Measurements from ENCODE around the gene GPC5. TPM values are rescaled to one million over a fixed set of nuclear protein-coding genes. Genes with fewer than 3 reads are reported as not detected.
"Not testable (repeated sequence)": the region's sequence is repeated elsewhere in the genome, so short reads cannot be mapped to it uniquely, and the experiment has no call there.

GPC5 gene
- total RNA-seq, 1 experiment from 2014 or later: 14.2 TPM

DNA sequence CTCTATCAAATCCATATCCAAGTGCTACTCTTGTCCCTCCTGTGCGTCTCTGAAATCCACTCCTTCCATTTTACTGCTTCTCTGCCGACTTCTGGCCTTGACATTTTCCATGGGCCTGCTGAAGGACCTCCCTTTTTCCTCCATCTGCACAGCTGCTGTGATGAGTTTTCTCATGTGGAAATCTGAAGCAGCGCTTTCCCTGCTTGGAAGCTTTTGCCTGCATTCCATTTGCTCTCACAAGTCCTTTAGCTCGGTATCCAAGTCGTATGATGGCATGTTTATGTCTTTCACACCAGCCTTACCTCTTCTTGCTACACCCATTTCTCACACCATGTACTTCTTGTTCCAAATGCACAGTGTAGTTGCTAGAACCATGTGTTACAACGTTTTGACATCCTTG lies 328.2 kb downstream of the GPC5 start:
- no peak for DNase-seq (ENCODE audit: low spot score)
- in situ Hi-C loops (cut with HindIII; ENCODE audit: low sequenced_read_pairs): no loop called here

DNA sequence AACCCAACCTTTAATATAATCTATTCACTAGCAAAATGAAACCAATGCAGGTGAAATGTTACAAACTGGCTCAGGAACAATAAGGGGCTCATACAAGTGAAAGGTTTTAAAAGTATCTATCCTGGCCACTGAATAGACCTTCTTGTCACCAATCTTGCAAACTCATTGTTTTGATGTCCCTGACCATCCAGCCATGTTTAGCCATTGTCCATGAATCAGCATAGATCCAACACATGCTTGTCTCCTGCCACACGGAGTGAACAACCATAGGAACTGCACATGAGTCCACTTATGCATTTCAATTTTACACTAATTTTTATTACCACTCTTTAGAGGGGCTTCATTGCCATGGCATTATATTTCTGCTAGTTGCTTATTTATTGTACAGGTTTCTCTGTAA lies 331.4 kb downstream of the GPC5 start:
- in situ Hi-C loops (cut with HindIII; ENCODE audit: low sequenced_read_pairs): no loop called here
- DNase-seq (ENCODE audit: low spot score): no peak

DNA sequence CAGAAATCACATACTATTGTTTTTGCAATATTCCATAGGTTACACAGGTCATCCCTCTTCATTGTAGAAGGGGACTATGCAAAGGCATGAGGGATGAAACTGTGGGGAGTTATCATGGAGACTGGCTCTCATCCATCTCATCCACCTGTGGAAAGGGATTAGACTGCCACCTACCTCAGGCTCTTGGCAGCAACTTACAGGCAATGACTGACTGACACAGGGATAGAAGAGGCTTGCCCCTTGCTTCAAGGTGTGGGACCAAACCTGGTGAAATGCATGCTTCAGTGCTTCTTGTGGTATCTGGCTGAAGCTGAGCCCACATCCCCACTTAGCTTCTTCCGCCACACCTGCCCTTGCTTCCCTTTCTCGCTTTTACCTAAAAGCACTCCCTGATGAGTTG lies 341.3 kb downstream of the GPC5 start:
- in situ Hi-C loops (cut with HindIII; ENCODE audit: low sequenced_read_pairs): no loop called here
- no peak for DNase-seq (ENCODE audit: low spot score)

DNA sequence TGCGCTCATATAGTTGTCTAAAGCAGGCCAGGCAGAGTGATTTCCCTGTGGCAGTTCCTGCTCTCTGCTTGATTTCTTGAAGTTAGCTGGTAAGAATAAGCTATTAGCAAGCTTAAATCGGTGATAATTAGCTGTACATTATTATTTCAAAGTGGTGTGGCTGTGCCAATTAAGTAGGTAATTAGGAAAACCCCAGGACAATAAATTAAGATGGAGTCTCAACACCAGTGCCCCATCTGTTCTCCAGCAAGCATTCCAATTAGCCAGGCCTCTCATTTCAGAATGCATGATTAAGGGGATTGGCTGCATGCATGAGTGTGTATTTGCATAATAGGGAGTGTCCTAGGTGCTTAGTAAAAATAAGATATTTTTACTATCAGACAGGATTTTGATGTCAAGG lies 342.3 kb downstream of the GPC5 start:
- DNase-seq (ENCODE audit: low spot score): no peak
- in situ Hi-C loops (cut with HindIII; ENCODE audit: low sequenced_read_pairs): no loop called here

DNA sequence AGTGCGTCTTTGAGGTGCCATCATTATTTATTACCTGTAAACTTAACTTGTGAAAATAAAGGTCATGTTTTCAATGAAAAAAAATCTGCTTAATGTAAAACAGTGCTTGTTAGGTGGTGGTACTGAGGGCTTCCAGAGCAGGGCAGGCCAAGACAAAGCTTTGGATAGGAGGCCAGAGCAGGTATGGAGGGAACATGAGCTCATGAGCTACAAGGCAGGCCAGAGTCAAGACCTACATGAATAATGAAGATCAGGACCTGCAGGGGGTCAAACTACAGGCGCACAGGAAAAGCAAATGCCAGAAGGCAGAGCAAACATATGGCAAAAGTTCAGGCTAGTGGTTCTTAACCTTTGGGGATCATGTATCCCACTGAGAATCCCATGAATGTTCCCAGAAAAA lies 343.5 kb downstream of the GPC5 start:
- in situ Hi-C loops (cut with HindIII; ENCODE audit: low sequenced_read_pairs): no loop called here
- DNase-seq (ENCODE audit: low spot score): no peak

DNA sequence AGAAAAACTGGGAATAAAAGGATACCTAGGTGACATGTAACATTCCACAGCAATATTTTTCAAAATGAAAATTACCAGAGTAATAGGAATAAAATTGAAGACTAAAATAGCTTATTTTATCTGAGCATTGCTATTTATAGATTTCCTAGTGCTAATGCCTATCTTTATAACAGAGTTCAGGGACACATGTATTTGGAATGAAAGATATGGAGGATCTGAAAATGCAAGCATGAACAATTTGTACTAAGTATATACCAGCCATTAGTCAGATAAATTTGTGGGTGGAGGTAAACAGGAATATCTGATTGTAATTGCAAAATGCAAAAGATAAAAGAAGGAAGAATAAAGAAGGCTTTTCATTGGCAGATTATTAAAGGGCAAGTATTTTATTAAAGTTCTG lies 345.9 kb downstream of the GPC5 start:
- in situ Hi-C loops (cut with HindIII; ENCODE audit: low sequenced_read_pairs): no loop called here
- DNase-seq (ENCODE audit: low spot score): no peak

DNA sequence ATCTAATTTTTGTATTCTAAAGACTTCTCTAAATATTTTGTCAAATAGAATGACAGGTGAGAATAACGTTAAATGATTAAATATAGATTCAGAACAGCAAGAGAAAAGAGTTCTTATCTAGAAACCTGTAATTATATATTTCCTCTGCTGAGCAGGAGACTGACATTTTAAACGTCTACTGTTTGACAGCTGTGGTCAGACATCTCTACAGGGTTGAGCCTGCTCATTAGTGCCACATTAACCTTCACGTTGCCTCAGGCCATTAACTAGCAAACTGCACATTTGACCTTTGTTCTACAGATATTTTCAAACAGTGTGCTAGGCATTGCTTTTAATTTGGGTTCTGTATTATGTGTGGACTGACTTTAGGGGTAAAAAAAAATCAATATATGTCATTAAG lies 347.5 kb downstream of the GPC5 start:
- DNase-seq (ENCODE audit: low spot score): no peak
- in situ Hi-C loops (cut with HindIII; ENCODE audit: low sequenced_read_pairs): no loop called here

DNA sequence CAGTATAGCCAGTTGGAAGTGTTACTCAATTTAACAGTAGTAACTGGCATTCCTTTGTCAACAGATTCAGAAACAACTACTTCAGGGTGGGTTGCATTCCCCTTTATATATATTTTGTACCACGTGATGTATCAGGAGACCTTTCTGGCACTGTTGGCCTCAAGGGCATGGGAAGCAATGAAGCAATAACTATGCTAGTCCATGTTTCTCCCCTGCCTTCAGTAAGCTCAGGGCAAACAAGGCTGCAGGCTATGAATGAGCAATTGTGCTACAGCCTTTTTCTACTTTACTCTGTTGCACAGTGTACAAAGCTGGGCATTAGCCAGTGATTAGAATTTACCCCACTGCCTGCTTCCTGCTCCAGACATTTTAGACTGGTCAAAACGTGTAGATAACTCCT lies 348.8 kb downstream of the GPC5 start:
- in situ Hi-C loops (cut with HindIII; ENCODE audit: low sequenced_read_pairs): no loop called here
- DNase-seq (ENCODE audit: low spot score): no peak

DNA sequence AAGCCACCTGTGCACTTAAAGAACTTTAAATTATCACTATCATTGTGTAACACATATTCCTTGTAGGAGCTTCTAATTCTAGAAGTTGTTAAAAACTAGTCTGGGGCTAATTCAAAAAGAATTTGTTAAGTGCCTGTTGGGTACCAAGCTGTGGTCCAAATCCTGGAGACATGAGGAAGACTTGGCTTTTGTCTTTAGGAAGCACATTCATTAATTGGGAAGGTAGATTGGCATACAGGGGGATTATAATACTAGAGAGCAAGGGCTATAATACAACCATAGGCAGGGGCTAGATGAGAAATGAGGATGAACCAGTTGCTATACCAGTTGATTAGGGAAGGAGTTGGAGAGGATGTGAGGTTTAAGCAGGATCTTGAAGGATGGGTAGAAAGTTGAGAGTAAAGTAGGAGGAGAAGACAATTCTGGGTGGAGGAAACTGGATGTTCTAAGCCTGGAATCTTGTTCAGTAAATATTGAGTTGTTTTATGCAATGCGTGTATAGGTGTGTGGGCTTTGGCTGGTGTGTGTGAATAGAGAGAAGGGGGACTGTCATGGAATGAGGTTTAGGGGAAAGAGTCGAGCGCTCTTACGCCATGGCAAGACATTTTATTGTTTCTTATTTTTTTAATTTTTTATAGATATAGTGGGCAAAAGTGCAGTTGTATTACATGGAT lies 350.1 kb downstream of the GPC5 start:
- in situ Hi-C loops (cut with HindIII; ENCODE audit: low sequenced_read_pairs): no loop called here

DNA sequence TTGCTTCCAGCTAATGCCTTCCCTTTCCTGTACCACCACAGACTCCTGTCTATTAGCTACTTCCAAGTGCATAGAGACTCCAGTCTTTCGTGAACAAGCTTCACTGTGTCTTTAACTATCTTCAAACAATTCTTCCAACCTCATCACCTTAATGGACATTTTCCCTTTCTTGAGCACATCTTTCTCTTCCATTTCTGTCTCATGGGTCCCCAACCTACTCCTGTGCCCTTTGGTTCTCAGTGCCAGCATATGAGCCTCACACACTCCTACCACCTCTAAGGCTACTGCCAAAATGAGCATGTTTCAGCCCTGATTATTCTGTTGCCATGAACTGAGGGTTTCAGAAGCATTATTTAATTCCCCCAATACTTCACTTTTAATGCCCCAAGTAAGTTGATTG lies 360.3 kb downstream of the GPC5 start:
- in situ Hi-C loops (cut with HindIII; ENCODE audit: low sequenced_read_pairs): no loop called here
- DNase-seq (ENCODE audit: low spot score): no peak

More for the DNA sequence above, 350.1 kb downstream of the GPC5 start:
- DNase-seq (ENCODE audit: low spot score): no peak

DNA sequence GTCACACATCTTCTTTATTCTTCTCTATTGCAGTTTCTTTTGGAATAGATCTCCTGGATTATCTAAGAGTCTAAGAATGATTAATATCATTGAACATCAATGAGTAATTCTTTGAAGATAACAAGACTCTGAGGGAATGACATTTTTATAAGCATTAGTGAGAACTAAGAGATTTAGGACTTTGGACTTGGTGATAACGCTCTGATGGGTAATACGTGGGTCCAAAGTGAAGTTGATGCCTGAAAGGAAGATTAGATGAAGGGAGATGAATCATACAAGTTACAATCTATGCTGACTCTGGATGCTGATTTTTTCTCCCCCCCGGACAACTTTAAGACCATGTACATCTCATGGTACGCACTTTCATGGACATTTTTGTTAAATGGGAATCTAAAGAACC lies 364.5 kb downstream of the GPC5 start:
- DNase-seq (ENCODE audit: low spot score): no peak
- in situ Hi-C loops (cut with HindIII; ENCODE audit: low sequenced_read_pairs): no loop called here

DNA sequence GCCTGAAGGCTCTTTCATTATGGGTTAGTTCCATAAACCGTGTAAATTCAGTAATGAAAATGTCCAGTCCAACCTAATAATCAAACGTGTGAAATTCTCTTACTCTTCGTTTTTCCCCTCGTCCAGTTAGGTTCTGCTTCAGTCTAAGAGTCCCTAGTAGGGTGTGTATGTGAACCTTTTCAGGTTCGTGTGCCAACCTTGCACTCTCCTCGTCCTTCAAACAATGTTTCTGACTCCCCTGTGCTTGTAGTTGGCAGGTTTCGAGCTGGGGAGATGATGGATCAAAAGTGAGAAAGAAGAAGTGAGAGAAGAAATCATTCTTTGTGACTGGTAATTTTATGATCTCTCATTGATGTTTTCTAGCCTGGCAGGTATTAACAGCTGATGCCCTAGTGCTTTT lies 366.1 kb downstream of the GPC5 start:
- no peak for DNase-seq (ENCODE audit: low spot score)
- in situ Hi-C loops (cut with HindIII; ENCODE audit: low sequenced_read_pairs): no loop called here

DNA sequence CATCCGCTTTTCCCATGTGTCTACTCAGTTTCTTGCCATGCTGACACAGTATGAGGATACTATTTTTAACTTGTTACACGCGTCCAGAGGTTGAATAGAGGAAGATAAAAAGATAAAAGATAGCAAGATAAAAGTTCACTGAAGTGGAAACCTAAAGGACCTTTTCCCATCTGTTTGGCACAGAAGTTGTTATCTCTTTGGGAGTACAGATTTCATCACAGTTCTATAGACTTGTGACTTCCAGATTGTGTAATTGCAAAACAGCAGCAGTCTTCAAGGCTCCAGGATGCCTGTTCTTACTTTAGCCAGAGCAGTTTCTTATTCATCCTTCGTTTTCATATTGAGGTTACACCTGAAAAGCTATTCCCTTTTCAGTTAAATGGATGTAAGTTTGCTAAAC lies 369.2 kb downstream of the GPC5 start:
- DNase-seq (ENCODE audit: low spot score): no peak
- in situ Hi-C loops (cut with HindIII; ENCODE audit: low sequenced_read_pairs): no loop called here

DNA sequence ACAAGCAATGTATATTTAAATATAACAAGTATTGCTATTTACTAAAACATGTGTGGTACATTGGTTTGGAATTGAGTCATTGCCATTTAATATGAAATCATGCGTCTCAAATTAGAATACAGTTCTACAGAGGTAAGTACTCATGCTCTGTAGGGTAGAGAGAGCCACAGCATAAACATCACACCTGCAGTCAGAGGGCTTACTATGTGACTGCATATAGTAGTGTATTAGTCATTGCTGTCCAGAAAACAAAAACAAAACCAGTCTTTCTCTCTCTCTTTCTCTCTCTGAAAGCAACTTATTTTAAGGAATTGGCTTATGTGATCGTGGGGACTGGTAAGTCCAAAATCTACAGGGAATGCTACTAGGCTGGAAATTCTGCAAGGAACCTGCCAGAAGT lies 370.3 kb downstream of the GPC5 start:
- no peak for DNase-seq (ENCODE audit: low spot score)
- in situ Hi-C loops (cut with HindIII; ENCODE audit: low sequenced_read_pairs): no loop called here

DNA sequence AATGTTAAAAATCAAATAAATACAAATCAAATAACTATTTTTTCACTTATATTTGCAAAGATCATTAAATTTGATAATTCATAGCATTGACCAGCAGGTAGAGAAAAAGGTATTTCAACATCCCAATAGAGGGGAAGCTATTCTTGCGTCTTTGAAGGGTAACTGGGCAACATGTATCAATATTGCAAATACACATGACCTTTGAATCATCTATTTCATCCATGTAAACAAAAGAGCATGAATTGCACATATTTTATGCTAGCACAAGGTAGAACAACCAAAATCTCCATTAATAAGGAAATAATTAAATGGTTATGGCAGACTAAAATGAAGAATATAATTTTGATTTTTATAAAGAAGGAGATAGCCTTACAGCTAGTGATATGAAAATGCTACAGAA lies 372.8 kb downstream of the GPC5 start:
- no peak for DNase-seq (ENCODE audit: low spot score)
- in situ Hi-C loops (cut with HindIII; ENCODE audit: low sequenced_read_pairs): no loop called here

DNA sequence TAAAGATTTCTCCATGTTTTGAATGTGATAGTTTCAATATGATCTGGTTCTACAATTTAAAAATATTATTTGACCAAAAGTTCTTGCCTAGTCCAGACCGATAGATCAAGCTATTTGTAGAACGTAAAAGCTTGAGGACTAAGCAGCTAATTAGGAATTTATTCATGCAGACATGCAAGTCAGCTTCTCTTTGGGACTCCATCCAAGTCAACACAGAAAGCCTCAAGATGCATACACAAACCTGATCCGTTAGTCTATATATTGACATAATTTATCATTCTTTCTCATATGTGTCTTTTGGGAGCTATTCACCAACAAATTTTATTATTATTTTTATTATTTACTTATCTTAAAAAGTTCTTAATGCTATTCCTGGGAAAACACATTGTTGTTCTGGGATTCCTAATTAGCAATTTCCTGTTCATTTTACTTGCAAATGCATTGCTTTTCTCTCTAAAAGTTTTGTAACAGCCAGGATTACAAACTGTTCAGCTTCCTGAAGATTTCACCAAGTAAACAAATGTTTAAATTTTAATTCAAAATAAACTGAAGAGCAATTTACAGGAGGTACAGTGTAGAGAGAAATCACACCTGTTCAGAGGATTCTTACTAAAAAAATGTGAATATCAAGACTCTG lies 375.3 kb downstream of the GPC5 start:
- DNase-seq (ENCODE audit: low spot score): peak; percentile 6
- in situ Hi-C loops (cut with HindIII; ENCODE audit: low sequenced_read_pairs): no loop called here

DNA sequence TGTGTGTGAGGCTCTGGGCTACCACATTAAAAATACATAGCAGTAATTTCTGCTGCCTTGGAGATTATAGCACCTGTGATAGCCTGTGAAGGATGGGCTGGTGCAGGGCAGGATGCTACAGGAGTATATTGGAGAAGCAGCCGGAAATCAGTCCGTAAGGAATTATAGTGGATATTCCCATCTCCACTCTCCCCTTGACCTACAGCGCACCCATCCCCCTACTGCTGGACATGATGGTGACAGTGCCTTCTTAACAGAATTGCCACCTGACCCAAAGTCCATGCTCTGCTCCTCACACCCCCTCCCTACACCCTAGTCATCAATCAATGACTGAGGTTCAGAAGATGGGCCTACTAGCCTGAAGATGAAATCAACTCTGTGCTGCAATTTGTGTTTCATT lies 376.0 kb downstream of the GPC5 start:
- no peak for DNase-seq (ENCODE audit: low spot score)
- in situ Hi-C loops (cut with HindIII; ENCODE audit: low sequenced_read_pairs): no loop called here

DNA sequence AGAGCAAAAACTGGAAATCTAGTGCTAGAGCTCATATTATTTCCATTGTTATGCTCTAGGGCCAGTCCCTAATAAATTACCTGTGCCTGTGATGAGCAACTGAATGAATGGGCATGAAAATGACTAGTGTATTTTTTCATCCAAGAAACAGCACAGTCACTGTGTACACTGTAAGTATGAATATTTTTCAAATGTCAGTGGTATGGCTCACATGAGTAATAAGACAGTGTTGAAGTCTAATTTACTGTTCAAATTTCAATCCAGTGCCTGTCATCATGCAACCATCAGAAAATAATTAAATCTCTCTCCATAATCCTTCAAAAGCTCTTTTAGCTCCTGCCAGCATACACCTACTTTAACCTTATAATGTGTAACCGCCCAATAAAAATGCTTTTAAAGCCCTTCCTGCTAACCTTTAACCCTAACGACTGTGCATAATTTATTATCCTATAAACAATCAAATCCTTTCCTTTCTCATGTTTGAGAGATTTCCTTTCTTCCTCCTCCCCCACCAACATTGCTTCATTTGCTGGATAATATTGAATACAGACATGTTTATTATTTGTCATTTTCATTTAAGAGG lies 378.3 kb downstream of the GPC5 start:
- in situ Hi-C loops (cut with HindIII; ENCODE audit: low sequenced_read_pairs): no loop called here
- DNase-seq (ENCODE audit: low spot score): no peak

DNA sequence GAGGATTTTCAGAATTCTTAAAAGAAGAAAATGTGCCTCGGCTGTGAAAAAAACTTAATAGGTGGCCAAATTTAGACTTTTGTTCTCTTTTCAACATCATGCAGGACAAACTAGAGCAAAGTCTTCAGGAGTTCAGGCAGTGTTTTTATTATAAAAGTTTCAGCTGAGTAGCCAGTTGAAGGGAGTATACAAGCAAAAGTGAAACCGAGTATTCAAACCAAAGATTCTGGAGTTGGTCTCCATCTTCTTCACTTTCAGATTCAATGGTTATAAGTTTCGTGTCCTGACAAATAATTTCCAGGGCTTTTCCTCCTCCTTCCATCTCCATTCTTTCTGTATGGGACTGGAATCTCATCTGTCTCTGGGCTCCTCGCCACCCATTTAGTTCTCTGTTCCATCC lies 379.7 kb downstream of the GPC5 start:
- no peak for DNase-seq (ENCODE audit: low spot score)
- in situ Hi-C loops (cut with HindIII; ENCODE audit: low sequenced_read_pairs): no loop called here

DNA sequence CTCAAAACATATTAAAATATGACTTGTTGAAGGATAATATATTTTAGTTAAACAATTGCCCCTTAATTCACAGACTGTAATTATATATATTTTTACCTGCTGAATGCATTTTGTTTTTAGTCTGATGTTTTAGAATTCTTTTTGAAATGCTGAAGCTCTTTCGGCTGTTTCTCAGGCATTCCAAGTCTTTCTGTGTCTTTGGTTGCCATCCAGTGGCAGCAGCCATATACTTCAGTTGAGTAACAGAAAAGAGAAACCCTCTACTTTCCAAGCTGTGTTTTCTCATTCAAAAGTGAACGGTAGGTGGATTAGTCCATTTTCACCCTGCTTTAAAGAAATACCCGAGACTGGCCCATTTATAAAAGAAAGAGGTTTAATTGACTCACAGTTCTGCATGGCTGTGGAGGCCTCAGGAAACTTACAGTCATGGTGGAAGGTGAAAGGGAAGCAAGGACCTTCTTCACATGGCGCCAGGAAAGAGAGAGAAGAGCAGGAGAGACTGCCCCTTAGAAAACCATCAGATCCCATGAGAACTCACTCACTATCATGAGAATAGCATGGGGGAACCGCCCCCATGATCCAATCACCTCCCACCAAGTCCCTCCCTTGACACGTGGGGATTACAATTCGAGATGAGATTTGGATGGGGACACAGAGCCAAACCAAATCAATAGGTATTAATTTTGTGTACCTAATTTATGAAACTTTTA lies 383.7 kb downstream of the GPC5 start:
- DNase-seq (ENCODE audit: low spot score): peak; percentile 17
- in situ Hi-C loops (cut with HindIII; ENCODE audit: low sequenced_read_pairs): not testable (repeated sequence)
